Superior temporal gyrus (tissue), 1 donor: ENCODE results near the gene KRTAP5-10.
"Not testable (repeated sequence)": the region's sequence is repeated elsewhere in the genome, so short reads cannot be mapped to it uniquely, and the experiment has no call there.

Experiments
- DNase-seq: peaks from one replicate; pipeline ENCODE4 v3.0.0-alpha.2; 2016; ENCODE audit errors: extremely low spot score

The KRTAP5-10 gene, protein sequence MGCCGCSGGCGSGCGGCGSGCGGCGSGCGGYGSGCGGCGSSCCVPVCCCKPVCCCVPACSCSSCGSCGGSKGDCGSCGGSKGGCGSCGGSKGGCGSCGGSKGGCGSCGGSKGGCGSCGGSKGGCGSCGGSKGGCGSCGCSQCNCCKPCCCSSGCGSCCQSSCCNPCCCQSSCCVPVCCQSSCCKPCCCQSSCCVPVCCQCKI

DNA sequence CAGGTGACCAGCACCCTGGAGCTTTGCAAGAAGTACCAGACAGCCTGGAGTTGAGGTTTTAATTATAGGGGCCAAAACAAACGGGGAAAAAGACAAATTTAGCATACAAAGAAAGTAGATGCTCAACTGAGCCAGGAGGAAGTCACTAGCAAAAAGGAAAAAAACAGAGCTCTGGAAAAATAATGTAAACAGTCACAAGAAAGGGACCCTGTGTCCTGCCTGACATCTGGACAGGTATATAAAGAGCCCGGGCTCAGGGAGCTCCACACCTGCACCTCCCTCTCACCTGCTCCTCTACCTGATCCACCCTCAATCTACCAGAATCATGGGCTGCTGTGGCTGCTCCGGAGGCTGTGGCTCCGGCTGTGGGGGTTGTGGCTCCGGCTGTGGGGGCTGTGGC lies at the start of gene KRTAP5-10:
TSS of gene KRTAP5-10 (plus strand) at position 301 of the 400 bp plus-strand sequence. CDS start at position 326, 25 bp downstream.
- no peak for DNase-seq

DNA sequence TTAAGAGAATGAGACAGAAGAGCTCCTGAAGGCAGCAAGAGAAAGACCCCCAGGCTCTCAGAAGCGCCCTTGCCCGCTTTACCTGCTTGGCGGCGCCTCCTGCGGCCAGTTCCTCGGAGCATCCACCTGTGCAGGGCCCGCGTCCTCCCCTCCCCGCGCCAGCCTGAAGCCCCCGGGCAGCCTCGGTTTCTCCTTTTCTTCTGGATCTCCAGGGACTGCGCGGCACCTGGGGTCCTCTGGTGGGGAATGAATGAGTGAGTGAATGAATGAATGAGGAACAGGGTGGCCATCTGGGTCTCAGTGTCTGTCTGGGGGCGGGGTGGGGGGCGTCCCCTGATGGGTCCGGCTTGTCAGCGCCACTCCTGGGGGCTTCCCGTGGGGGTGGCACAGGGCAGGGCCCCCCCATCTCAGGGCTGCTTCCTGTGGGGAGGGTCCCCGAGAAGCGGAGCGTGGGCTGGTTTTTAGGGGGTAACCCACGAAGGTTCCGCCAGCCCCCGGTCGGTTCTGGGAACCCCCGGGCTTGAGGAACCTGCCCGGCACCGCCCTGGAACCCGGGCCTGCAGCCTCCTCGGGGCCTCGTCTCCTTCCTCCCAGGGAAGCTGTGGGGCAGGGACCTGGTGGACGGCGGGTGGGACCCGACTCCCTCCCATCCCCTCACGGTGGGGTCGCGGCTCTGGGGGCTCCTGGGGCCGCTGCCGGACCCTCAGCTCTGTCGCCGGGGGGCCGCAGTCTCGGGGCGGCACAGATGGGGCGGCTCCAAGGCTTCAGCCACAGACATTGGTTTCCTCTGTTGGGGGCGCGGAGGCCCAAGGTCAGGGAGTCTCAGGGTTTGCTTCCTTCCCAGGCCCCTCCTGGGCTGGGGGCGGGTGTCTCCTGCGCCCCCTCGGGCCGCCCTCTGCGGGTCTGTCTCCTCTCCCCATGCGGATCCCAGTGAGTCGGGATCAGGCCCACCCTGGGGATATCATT lies 46.6 kb upstream of the KRTAP5-10 start:
- DNase-seq: no peak

DNA sequence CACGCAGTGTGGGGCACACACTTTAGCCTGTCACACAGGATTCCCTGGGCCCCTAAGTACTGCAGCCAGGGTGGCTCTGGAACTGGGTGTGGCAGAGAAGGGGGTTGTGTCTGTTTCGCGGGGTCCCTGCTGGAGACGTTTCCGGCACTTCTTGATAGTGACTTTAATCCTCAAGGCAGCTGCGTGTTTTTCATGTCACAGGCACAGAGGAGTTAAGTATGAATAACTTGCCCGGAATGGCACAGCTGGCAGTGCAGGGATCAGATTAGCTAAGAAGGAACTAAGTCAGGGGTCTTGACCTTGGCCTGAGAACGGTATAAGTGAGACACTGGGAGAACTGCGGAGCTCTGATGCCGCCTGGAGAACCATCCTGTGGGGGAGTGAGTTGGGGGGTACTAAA lies 45.8 kb upstream of the KRTAP5-10 start:
- DNase-seq: no peak

DNA sequence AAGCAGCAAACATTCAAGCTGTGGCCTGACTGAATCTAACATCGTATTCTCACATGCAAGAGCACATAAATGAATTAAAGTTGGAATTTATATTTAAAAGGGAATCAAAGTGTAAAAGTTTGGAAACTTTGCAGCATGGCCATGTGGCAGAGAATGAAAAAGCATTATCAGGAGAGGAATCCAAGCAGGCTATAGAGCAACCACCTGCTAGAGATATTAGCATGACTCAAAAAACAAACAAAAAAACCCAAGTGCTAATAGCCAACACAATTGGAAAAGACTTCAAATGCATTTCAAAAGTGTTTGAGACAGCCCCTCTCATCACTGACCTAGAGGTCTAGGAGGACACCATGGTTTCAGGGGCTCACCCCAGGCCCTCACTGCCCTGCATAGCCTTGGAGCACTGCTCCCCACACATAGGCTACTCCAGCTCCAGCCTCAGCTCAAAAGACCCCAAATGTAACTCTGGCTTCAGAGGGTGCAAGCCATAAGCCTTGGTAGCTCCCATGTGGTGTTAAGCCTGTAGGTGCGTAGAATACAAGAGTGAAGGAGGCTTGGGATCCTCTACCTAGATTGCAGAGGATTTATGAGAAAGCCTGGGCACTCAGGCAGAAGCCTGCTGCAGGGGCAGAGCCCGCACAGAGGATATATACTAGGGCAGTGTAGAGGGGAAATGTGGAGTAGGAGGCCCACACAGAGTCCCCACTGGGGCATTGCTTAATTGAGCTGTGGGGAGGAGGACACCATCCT lies 40.0 kb upstream of the KRTAP5-10 start:
- DNase-seq: no peak

DNA sequence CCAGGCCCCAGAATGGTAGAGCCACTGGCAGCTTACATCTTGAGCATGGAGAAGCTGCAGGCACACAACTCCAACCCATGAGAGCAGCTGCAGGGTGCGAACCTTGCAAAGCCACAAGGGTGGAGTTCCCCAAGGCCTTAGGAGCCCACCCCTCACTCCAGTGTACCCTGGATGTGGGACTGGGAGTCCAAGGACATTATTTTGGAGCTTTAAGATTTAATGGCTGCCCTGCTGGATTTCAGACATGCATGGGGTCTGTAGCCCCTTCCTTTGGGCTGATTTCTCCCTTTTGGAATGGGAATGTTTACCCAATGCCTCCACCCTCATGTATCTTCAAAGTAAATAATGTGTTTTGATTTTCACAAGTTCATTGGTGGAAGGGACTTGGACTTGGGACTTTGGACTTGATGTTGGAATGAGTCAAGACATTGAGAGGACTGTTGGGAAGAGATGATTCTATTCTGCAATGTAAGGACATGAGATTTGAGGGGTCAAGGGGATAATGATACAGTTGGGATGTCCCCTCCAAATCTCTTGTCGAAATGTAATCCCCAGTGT lies 39.3 kb upstream of the KRTAP5-10 start:
- no peak for DNase-seq

DNA sequence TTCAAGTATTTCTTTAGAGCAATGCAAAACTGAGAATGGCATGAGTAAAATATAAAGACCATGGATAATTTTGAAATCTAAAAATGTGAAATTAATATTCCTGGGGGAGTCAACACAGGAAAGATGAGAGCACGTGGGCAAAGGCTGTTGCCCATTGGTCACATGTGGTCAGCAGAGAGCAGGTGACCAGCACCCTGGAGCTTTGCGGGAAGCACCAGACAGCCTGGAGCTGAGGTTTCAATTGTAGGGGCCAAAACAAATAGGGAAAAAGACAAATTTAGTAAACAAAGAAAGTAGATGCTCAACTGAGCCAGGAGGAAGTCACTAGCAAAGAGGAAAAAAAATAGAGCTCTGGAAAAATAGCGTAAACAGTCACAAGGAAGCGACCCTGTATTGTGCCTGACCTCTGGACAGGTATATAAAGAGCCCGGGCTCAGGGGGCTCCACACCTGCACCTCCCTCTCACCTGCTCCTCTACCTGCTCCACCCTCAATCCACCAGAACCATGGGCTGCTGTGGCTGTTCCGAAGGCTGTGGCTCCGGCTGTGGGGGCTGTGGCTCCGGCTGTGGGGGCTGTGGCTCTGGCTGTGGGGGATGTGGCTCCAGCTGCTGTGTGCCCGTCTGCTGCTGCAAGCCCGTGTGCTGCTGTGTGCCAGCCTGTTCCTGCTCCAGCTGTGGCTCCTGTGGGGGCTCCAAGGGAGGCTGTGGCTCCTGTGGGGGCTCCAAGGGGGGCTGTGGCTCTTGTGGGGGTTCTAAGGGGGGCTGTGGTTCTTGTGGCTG lies 38.4 kb upstream of the KRTAP5-10 start, which contains the start of gene KRTAP5-7:
TSS of gene KRTAP5-7 (plus strand) at position 472 of the 780 bp plus-strand sequence. CDS start at position 506, 34 bp downstream.
- not testable (repeated sequence) for DNase-seq

DNA sequence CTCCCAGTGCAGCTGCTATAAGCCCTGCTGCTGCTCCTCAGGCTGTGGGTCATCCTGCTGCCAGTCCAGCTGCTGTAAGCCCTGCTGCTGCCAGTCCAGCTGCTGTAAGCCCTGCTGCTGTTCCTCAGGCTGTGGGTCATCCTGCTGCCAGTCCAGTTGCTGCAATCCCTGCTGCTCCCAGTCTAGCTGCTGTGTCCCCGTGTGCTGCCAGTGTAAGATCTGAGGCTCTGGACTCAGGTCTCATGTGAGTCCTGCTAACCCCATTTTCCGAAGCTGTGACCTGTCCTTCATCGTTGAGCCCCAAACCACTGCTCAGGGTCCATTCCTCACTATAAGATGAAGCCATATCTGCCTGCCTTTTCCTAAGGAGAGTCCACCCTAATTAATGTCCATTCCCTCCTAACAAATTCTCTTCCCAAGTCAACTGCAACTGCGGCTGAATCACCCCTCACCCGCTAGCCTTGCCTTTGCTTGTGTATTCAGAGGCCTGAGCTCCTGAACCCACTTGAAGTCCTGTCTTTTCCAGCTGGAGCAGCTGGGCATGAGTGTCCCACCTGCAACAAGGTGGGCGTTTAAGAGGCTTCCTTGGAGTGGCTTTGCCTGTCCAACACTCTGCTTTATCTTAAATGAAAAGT lies 37.7 kb upstream of the KRTAP5-10 start:
- no peak for DNase-seq

DNA sequence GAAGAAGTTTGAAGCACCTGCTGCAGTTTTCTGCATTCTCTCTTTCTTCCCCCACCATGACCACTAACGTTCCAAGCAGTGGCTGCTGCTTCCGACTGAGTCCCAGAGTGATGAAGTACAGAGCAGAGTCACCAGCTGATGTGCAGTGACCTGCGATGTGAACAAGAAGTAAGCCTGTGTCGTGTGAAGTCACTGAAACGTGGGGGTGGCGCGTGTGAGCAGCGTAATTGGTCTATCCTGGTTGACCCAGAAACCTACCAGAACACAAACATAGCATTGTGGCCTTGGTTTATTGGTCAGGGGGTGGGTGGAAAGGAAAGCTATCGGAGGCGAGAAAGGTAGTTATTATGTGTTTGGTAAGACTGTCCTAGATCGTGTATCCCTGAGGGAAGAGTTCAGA lies 34.8 kb upstream of the KRTAP5-10 start:
- DNase-seq: no peak

DNA sequence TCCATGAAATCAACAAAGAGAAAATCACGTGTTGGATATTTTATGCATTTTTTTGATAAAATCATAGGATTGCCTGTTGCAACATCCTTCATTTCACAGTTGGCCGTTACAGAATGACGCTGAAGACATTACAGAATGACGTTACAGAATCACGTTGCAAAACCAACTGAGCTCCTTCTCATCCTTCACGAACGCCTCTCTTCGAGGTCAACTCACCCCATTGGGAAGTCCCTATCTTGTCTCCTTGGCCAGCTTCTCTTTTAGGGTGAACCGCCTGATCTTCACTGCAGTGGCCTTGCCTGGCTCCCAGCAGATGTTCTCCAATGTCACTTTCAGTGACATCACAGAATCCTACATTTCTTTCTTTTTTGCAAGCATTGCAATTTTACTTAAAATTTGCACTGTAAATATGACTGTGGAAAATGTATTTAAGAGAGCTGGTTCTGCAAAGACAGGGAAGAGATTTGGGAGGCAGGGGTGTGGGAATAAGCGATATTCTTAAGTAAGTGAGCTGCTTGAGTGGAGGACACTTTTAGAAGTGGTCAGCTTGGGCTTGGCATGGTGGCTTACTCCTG lies 33.2 kb upstream of the KRTAP5-10 start:
- DNase-seq: no peak

DNA sequence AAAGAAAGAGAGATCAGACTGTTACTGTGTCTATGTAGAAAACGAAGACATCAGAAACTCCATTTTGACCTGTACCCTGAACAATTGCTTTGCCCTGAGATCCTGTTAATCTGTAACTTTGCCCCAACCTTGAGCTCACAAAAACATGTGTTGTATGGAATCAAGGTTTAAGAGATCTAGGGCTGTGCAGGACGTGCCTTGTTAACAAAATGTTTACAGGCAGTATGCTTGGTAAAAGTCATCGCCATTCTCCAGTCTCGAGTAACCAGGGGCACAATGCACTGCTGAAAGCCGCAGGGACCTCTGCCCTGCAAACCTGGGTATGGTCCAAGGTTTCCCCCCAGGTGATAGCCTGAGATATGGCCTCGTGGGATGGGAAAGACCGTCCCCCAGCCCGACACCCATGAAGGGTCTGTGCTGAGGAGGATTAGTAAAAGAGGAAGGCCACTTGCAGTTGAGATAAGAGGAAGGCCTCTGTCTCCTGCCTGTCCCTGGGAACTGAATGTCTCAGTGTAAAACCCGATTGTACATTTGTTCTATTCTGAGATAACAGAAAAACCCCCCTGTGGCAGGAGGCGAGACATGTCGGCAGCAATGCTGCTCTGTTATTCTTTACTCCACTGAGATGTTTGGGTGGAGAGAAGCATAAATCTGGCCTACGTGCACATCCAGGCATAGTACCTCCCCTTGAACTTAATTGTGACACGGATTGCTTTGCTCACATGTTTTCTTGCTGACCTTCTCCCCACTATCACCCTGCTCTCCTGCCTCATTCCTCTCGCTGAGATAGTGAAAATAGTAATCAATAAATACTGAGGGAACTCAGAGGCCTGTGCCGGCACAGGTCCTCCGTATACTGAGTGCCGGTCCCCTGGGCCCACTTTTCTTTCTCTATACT lies 30.4 kb upstream of the KRTAP5-10 start:
- not testable (repeated sequence) for DNase-seq

DNA sequence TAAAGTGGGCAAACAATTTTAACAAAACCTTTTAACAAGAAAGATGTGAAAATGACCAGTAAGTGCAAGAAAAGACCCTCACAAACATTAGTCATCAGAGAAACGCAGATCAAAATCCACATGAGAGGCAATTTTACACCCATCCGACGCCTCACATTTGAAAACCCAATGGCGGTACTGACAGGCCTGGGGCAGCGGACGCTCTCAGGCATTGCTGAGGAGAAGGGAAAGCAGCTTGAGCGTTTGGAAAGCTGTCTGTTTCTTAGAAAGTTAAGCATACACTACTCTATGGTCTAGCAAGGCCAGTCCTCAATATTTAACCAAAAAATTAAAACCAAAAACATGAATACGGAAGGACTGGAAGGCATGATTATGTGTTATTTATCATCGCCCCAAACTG lies 29.5 kb upstream of the KRTAP5-10 start:
- no peak for DNase-seq

DNA sequence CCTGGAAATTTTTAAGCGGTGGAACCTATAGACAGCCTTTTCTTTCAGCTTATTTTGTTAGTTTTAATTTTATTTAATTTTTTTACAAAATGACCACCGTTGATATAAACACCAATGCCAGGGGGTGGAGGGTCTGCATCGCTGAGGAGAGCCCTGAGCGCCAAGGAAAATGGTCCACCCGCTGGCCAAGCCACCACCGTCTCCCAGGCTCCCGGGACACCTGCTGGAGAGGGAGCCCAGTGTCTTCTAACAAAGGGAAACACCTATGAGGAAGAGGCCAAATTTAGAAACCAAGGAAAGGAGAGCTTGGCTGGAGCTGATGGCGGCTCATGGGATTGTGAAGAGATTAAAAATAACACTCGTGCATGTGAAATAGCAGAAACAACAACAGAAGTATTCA lies 27.8 kb upstream of the KRTAP5-10 start:
- no peak for DNase-seq

DNA sequence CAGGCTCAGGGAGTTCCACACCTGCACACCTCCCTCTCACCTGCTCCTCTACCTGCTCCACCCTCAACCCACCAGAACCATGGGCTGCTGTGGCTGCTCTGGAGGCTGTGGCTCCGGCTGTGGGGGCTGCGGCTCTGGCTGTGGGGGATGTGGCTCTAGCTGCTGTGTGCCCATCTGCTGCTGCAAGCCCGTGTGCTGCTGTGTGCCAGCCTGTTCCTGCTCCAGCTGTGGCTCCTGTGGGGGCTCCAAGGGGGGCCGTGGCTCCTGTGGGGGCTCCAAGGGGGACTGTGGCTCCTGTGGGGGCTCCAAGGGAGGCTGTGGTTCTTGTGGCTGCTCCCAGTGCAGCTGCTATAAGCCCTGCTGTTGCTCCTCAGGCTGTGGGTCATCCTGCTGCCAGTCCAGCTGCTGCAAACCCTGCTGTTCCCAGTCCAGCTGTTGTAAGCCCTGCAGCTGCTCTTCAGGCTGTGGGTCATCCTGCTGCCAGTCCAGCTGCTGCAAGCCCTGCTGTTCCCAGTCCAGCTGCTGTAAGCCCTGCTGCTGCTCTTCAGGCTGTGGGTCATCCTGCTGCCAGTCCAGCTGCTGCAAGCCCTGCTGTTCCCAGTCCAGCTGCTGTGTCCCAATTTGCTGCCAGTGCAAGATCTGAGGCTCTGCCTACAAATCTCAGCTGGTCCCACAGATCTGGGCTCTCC lies 27.2 kb upstream of the KRTAP5-10 start, which contains the start of gene KRTAP5-8:
TSS of gene KRTAP5-8 (plus strand) at position 49 of the 689 bp plus-strand sequence. CDS start at position 80, 31 bp downstream.
- DNase-seq: not testable (repeated sequence)

DNA sequence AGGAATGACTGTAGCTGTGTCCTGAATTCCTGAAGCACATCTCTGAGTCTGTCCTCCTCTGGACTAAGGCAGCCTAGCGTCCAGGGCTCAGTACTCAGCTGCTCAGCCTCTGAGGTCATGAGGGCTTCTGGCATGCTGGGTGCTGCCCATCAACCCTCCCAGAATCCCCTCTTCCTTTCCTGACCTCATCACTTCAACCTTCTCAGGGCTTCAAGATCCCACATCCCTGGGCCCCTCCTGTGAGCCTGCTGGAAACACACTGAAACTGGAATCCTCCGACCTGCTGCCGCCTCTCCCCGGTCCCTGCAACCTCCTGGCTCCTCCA lies 26.7 kb upstream of the KRTAP5-10 start:
- DNase-seq: no peak

DNA sequence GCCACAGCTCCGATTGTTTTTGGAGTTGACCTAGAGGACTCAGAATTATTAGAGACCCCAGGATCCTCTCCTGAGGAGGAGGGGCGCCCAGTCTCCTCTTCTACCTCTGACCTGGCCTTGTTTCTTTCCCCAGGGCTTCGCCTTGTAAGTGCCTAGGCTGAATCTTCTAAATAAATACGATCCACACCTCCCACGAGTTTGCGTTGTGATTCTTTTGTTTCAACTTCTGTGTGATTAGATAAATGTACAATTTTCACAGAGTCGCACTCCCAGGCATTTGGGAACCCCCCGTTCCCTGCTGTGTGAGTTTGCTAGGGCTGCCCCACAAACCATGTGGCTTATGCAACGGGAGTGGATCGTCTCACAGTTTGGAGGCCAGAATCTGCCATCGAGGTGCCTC lies 26.3 kb upstream of the KRTAP5-10 start:
- DNase-seq: no peak

DNA sequence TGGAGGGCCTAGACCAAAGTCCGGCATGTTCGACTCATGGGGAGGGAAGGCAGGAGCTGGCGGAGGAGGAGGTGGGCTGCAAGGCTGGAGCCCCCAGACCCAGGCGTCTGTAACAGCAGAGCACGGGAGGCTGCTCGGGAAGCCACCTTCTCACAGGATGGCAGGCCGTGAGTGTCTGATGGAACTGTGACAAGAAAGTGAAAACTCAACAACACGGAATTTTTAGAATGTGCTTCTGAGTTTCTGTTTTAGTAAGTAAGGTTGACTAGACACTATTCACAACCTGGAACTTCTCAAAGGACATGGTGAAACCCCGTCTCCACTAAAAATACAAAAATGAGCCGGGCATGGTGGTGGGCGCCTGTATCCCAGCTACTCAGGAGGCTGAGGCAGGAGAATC lies 25.4 kb upstream of the KRTAP5-10 start:
- not testable (repeated sequence) for DNase-seq

DNA sequence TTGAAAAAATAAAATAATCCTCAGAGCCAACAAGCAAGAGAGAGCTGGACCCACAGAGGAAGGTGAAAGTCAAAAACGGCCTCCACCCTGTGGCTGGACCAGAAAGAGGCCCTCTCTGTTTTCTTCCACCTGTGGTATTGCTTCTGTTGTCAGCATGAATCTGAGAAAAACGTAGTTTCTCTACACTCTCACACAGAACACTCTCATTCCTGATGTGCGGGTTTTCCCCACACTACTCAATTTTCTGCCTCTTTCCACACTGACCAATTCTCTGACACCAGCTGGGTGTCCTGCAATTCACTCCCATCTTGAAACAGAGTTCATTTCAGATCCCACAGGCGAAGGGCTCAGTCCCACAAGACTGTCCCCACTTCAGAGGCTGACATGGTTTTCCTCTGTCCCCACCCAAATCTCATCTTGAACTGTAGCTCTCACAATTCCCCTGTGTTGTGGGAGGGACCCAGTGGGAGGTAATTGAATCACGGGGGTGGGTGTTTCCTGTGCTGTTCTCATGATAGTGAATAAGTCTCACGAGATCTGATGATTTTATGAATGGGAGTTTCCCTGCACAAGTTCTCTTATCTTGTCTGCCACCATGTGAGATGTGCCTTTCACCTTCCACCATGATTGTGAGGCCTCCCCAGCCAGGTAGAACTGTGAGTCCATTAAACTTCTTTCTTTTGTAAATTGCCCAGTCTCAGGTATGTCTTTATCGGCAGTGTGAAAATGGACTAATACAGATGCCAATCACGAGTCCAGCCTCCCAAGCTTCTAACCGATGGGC lies 24.6 kb upstream of the KRTAP5-10 start:
- not testable (repeated sequence) for DNase-seq

DNA sequence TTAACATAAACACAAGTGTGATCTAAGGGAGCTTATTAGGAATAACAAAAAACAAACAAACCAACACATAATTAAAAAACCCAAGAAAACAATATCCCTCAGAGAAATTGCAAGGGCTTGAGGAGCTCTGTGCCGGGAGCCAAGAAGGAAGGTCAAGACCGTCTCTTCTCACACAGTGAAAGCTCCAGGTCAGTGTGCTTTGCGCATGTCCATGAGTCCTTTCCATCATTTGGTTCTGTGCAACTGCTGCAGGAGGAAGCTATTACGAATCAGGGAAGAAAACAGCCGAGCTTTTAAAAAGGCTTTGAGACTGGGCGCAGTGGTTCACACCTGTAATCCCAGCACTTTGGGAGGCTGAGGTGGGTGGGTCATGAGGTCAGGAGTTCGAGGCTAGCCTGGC lies 23.0 kb upstream of the KRTAP5-10 start:
- no peak for DNase-seq
